Mesendoderm (in vitro differentiated cells): Measurements from ENCODE around the gene RNF224.

Source experiments
- DNase-seq: peaks from one replicate; pipeline ENCODE4 v3.0.0; 2013
- H2AK5ac ChIP-seq: 2 replicates; pipeline ENCODE4 v1.6.1; 2013; ENCODE audit warnings: low read length, inconsistent platforms
- H2BK120ac ChIP-seq: 2 replicates; pipeline ENCODE4 v1.6.1; 2013; ENCODE audit warnings: low read depth, mild to moderate bottlenecking, low read length, moderate library complexity, mixed read lengths
- H2BK15ac ChIP-seq: replicated peaks from 2 replicates; pipeline ENCODE4 v1.6.1; 2013; ENCODE audit warnings: low read depth, mild to moderate bottlenecking, moderate library complexity
- H2BK5ac ChIP-seq: 2 replicates; pipeline ENCODE4 v1.6.1; 2013; ENCODE audit warnings: low read length, inconsistent platforms
- H3K18ac ChIP-seq: 2 replicates; pipeline ENCODE4 v1.6.1; 2013; ENCODE audit warnings: mild to moderate bottlenecking, low read length, mixed read lengths
- H3K23ac ChIP-seq: one replicate; pipeline ENCODE4 v1.6.1; 2013; ENCODE audit warnings: low read length
- H3K27ac ChIP-seq: 2 replicates; pipeline ENCODE4 v1.5.1; 2013; ENCODE audit warnings: low read depth, mild to moderate bottlenecking, inconsistent platforms, low read length, moderate library complexity
- H3K27me3 ChIP-seq: 2 replicates; pipeline ENCODE4 v1.6.1; 2013; ENCODE audit warnings: low read length, control low read depth, mild to moderate bottlenecking, inconsistent platforms; ENCODE audit not compliant: insufficient read depth, poor library complexity
- H3K36me3 ChIP-seq: 2 replicates; pipeline ENCODE4 v1.6.1; 2013; ENCODE audit warnings: low read length, inconsistent platforms; ENCODE audit not compliant: control insufficient read depth, insufficient read depth
- H3K4ac ChIP-seq: one replicate; pipeline ENCODE4 v1.6.1; 2013; ENCODE audit warnings: low read depth, mild to moderate bottlenecking, low read length, moderate library complexity
- H3K4me1 ChIP-seq: 2 replicates; pipeline ENCODE4 v1.6.1; 2013; ENCODE audit warnings: low read depth, low read length, inconsistent platforms; ENCODE audit not compliant: control insufficient read depth
- H3K4me2 ChIP-seq: 2 replicates; pipeline ENCODE4 v1.6.1; 2013; ENCODE audit warnings: low read length
- H3K4me3 ChIP-seq: 2 replicates; pipeline ENCODE4 v1.5.1; 2013; ENCODE audit warnings: mild to moderate bottlenecking, low read length
- H3K56ac ChIP-seq: one replicate; pipeline ENCODE4 v1.6.1; 2013; ENCODE audit warnings: low read length
- H3K79me1 ChIP-seq: 2 replicates; pipeline ENCODE4 v1.6.1; 2013; ENCODE audit warnings: low read length, inconsistent platforms
- H3K79me2 ChIP-seq: 2 replicates; pipeline ENCODE4 v1.6.1; 2013; ENCODE audit warnings: mild to moderate bottlenecking, low read length; ENCODE audit not compliant: control insufficient read depth, insufficient read depth
- H3K9ac ChIP-seq: 2 replicates; pipeline ENCODE4 v1.6.1; 2013; ENCODE audit warnings: low read length, inconsistent platforms
- H4K5ac ChIP-seq: one replicate; pipeline ENCODE4 v1.6.1; 2013; ENCODE audit warnings: low read length
- H4K8ac ChIP-seq: one replicate; pipeline ENCODE4 v1.6.1; 2013; ENCODE audit warnings: low read depth, mild to moderate bottlenecking, control low read depth, low read length, moderate library complexity
- WGBS: extraction: QIAGEN DNeasy Blood & Tissue Kit; methylation state at CpG from one replicate; pipeline ENCODE4 v1.1.7; 2013; ENCODE audit warnings: low lambda C conversion rate, missing lambda C conversion rate; ENCODE audit not compliant: insufficient coverage; ENCODE audit errors: extremely low coverage; 5-methylcytosine and 5-hydroxymethylcytosine counted together

Gene RNF224

GRCh38 chr9:137272241-137273094 is 45.2 kb downstream of the RNF224 start:
- H3K4me1 ChIP-seq: peaks cover 7% of the 10 kb centered on the region
- H3K56ac ChIP-seq: no peak overlapping the region
- no peak overlapping the region for H3K4me3 ChIP-seq
- H3K18ac ChIP-seq: no peak overlapping the region
- no peak overlapping the region for H3K4me2 ChIP-seq
- H4K5ac ChIP-seq: no peak overlapping the region
- H2AK5ac ChIP-seq: no peak overlapping the region
- no peak overlapping the region for H3K9ac ChIP-seq
- H4K8ac ChIP-seq: no peak overlapping the region
- H2BK120ac ChIP-seq: no peak overlapping the region
- no peaks in the 10 kb centered on the region for H3K79me2 ChIP-seq
- H3K79me1 ChIP-seq: peaks cover 5% of the 10 kb centered on the region
- H3K23ac ChIP-seq: no peak overlapping the region
- no peak overlapping the region for H3K27ac ChIP-seq
- H3K27me3 ChIP-seq: no peaks in the 10 kb centered on the region
- H2BK15ac ChIP-seq: no peak overlapping the region
- no peak overlapping the region for H2BK5ac ChIP-seq
- H3K36me3 ChIP-seq: peaks cover 2% of the 10 kb centered on the region
- no CpG with 5 or more reads among the region's 39 CpGs for WGBS
- DNase-seq: no peak
- H3K4ac ChIP-seq: no peak overlapping the region

- peaks cover 5% of the 10 kb centered on the region for H3K79me1 ChIP-seq
- peaks cover 2% of the 10 kb centered on the region for H3K36me3 ChIP-seq
- no peak overlapping the region for H3K9ac ChIP-seq
- no peak overlapping the region for H3K4me2 ChIP-seq
- no peak for DNase-seq
- H3K79me2 ChIP-seq: no peaks in the 10 kb centered on the region
- no peak overlapping the region for H2BK5ac ChIP-seq
- H3K56ac ChIP-seq: no peak overlapping the region
- no peak overlapping the region for H3K23ac ChIP-seq
- no peak overlapping the region for H2AK5ac ChIP-seq
- no peak overlapping the region for H2BK120ac ChIP-seq
- H4K8ac ChIP-seq: no peak overlapping the region
- H3K4me3 ChIP-seq: no peak overlapping the region
- no peaks in the 10 kb centered on the region for H3K27me3 ChIP-seq
- H3K4ac ChIP-seq: no peak overlapping the region
- H4K5ac ChIP-seq: no peak overlapping the region
- WGBS: no CpG with 5 or more reads among the region's 13 CpGs
- H3K27ac ChIP-seq: no peak overlapping the region
- no peak overlapping the region for H3K18ac ChIP-seq
- H3K4me1 ChIP-seq: peaks cover 7% of the 10 kb centered on the region
- no peak overlapping the region for H2BK15ac ChIP-seq
These were observed 45.8 kb downstream of the RNF224 start for GRCh38 chr9:137273095-137273490.

- DNase-seq: no peak
- no CpG with 5 or more reads among the region's 15 CpGs for WGBS
These were observed 46.5 kb downstream of the RNF224 start for GRCh38 chr9:137273611-137274320.

GRCh38 chr9:137275203-137275587 is 47.9 kb downstream of the RNF224 start:
- no peaks in the 10 kb centered on the region for H3K36me3 ChIP-seq
- no peak overlapping the region for H3K27ac ChIP-seq
- no peak overlapping the region for H3K4me2 ChIP-seq
- H3K18ac ChIP-seq: no peak overlapping the region
- H3K23ac ChIP-seq: no peak overlapping the region
- no peak overlapping the region for H2BK5ac ChIP-seq
- no peak overlapping the region for H4K5ac ChIP-seq
- no peak overlapping the region for H2AK5ac ChIP-seq
- DNase-seq: no peak
- H4K8ac ChIP-seq: no peak overlapping the region
- no peak overlapping the region for H3K56ac ChIP-seq
- no peaks in the 10 kb centered on the region for H3K79me2 ChIP-seq
- H3K27me3 ChIP-seq: no peaks in the 10 kb centered on the region
- H3K4me3 ChIP-seq: no peak overlapping the region
- H2BK120ac ChIP-seq: no peak overlapping the region
- no peak overlapping the region for H2BK15ac ChIP-seq
- peaks cover 7% of the 10 kb centered on the region for H3K4me1 ChIP-seq
- peaks cover 3% of the 10 kb centered on the region for H3K79me1 ChIP-seq
- H3K9ac ChIP-seq: no peak overlapping the region
- no CpG with 5 or more reads among the region's 10 CpGs for WGBS
- H3K4ac ChIP-seq: no peak overlapping the region

More at GRCh38 chr9:137273611-137274320, 46.5 kb downstream of the RNF224 start:
- no peak overlapping the region for H4K8ac ChIP-seq
- H3K27ac ChIP-seq: no peak overlapping the region
- no peak overlapping the region for H3K56ac ChIP-seq
- H2BK120ac ChIP-seq: no peak overlapping the region
- no peak overlapping the region for H3K23ac ChIP-seq
- no peaks in the 10 kb centered on the region for H3K27me3 ChIP-seq
- peaks cover 1% of the 10 kb centered on the region for H3K36me3 ChIP-seq
- peaks cover 4% of the 10 kb centered on the region for H3K79me1 ChIP-seq
- no peak overlapping the region for H3K18ac ChIP-seq
- no peak overlapping the region for H2BK5ac ChIP-seq
- H4K5ac ChIP-seq: no peak overlapping the region
- no peak overlapping the region for H2BK15ac ChIP-seq
- no peak overlapping the region for H3K4me3 ChIP-seq
- H3K79me2 ChIP-seq: no peaks in the 10 kb centered on the region
- peaks cover 7% of the 10 kb centered on the region for H3K4me1 ChIP-seq
- H3K4ac ChIP-seq: no peak overlapping the region
- H2AK5ac ChIP-seq: no peak overlapping the region
- no peak overlapping the region for H3K9ac ChIP-seq
- H3K4me2 ChIP-seq: no peak overlapping the region

- Histone ChIP-seq H3K27ac (peak overlapping the region; percentile 81), H3K79me2 (no peaks in the 10 kb centered on the region), H3K18ac (peak overlapping the region; percentile 2), H4K8ac (no peak overlapping the region), H3K36me3 (no peaks in the 10 kb centered on the region), H2AK5ac (no peak overlapping the region), H3K27me3 (no peaks in the 10 kb centered on the region), H2BK120ac (no peak overlapping the region), H2BK5ac (no peak overlapping the region), H3K79me1 (peaks cover 3% of the 10 kb centered on the region), H3K4me3 (no peak overlapping the region), H4K5ac (no peak overlapping the region), H3K56ac (peak overlapping the region; percentile 93), H3K23ac (no peak overlapping the region), H2BK15ac (no peak overlapping the region), H3K4ac (no peak overlapping the region), H3K9ac (peak overlapping the region; percentile 88), H3K4me1 (peaks cover 7% of the 10 kb centered on the region), H3K4me2 (no peak overlapping the region)
- DNase-seq: no peak
- no CpG with 5 or more reads among the region's 24 CpGs for WGBS
These were observed 48.5 kb downstream of the RNF224 start for GRCh38 chr9:137275588-137276472.
